H9 (cell line): Measurements from ENCODE around the gene ENGASE. TPM values are rescaled to one million over a fixed set of nuclear protein-coding genes. Genes with fewer than 3 reads are reported as not detected.

Source experiments
- DNase-seq: peaks from one replicate; pipeline ENCODE4 v3.0.0-alpha.2; 2017
- H2AFZ ChIP-seq: one replicate; pipeline ENCODE4 v1.6.1; 2013; ENCODE audit warnings: mild to moderate bottlenecking, low read length, control low read depth, moderate library complexity
- H2AK5ac ChIP-seq: 2 replicates; pipeline ENCODE4 v1.6.1; 2013; ENCODE audit warnings: low read length, control low read depth, mixed read lengths; ENCODE audit not compliant: insufficient read length
- H2BK120ac ChIP-seq: one replicate; pipeline ENCODE4 v1.6.1; 2013; ENCODE audit warnings: low read depth, mild to moderate bottlenecking, low read length, control low read depth, inconsistent platforms; ENCODE audit not compliant: poor library complexity, severe bottlenecking
- H2BK12ac ChIP-seq: 2 replicates; pipeline ENCODE4 v1.6.1; 2013; ENCODE audit warnings: low read length, control low read depth, mixed read lengths, low read depth; ENCODE audit not compliant: insufficient read length
- H2BK15ac ChIP-seq: 2 replicates; pipeline ENCODE4 v1.6.1; 2013; ENCODE audit warnings: low read depth, low read length, control low read depth
- H2BK20ac ChIP-seq: one replicate; pipeline ENCODE4 v1.6.1; 2013; ENCODE audit warnings: low read depth, mild to moderate bottlenecking, low read length, control low read depth, inconsistent platforms; ENCODE audit not compliant: poor library complexity, severe bottlenecking
- H2BK5ac ChIP-seq: 2 replicates; pipeline ENCODE4 v1.6.1; 2013; ENCODE audit warnings: low read length, control low read depth, mixed read lengths; ENCODE audit not compliant: insufficient read length
- H3K14ac ChIP-seq: 2 replicates; pipeline ENCODE4 v1.6.1; 2013; ENCODE audit warnings: low read length, control low read depth; ENCODE audit not compliant: insufficient read depth
- H3K18ac ChIP-seq: 2 replicates; pipeline ENCODE4 v1.6.1; 2013; ENCODE audit warnings: low read depth, mild to moderate bottlenecking, mixed read lengths, low read length, control low read depth; ENCODE audit not compliant: insufficient read length
- H3K23ac ChIP-seq: 2 replicates; pipeline ENCODE4 v1.6.1; 2013; ENCODE audit warnings: low read length, control low read depth, mixed read lengths, low read depth; ENCODE audit not compliant: insufficient read length
- H3K23me2 ChIP-seq: 2 replicates; pipeline ENCODE4 v1.6.1; 2013; ENCODE audit warnings: low read depth, mild to moderate bottlenecking, mixed read lengths, low read length, control low read depth; ENCODE audit not compliant: insufficient read length, poor library complexity, severe bottlenecking
- H3K27ac ChIP-seq: 2 replicates; pipeline ENCODE4 v1.5.1; 2013; ENCODE audit warnings: low read length, control low read depth, mixed read lengths, low read depth; ENCODE audit not compliant: insufficient read length
- H3K27me3 ChIP-seq: 2 replicates; pipeline ENCODE4 v1.6.1; 2013; ENCODE audit warnings: low read length, control low read depth, inconsistent platforms; ENCODE audit not compliant: insufficient read depth
- H3K4ac ChIP-seq: 2 replicates; pipeline ENCODE4 v1.6.1; 2013; ENCODE audit warnings: low read depth, mild to moderate bottlenecking, control low read depth, inconsistent platforms, low read length, moderate library complexity
- H3K4me1 ChIP-seq: 2 replicates; pipeline ENCODE4 v1.6.1; 2013; ENCODE audit warnings: low read length, control low read depth, inconsistent platforms; ENCODE audit not compliant: insufficient read depth
- H3K4me2 ChIP-seq: 2 replicates; pipeline ENCODE4 v1.6.1; 2013; ENCODE audit warnings: low read length, control low read depth, mixed read lengths; ENCODE audit not compliant: insufficient read length, insufficient read depth
- H3K56ac ChIP-seq: 2 replicates; pipeline ENCODE4 v1.6.1; 2013; ENCODE audit warnings: low read depth, mild to moderate bottlenecking, mixed read lengths, low read length, control low read depth; ENCODE audit not compliant: insufficient read length
- H3K79me1 ChIP-seq: 2 replicates; pipeline ENCODE4 v1.6.1; 2013; ENCODE audit warnings: low read depth, mild to moderate bottlenecking, moderate library complexity, low read length, control low read depth, inconsistent platforms; ENCODE audit not compliant: insufficient read depth, poor library complexity, severe bottlenecking
- H3K79me2 ChIP-seq: 2 replicates; pipeline ENCODE4 v1.6.1; 2013; ENCODE audit warnings: low read length, control low read depth, inconsistent platforms; ENCODE audit not compliant: insufficient read depth
- H3K9ac ChIP-seq: 2 replicates; pipeline ENCODE4 v1.6.1; 2013; ENCODE audit warnings: low read length, control low read depth, mixed read lengths; ENCODE audit not compliant: insufficient read length; ENCODE audit errors: extremely low read depth
- H3K9me3 ChIP-seq: one replicate; pipeline ENCODE4 v1.6.1; 2013; ENCODE audit warnings: low read depth, low read length, inconsistent platforms; ENCODE audit not compliant: control insufficient read depth
- H3T11ph ChIP-seq: one replicate; pipeline ENCODE4 v1.6.1; 2013; ENCODE audit warnings: mild to moderate bottlenecking, low read length, control low read depth, inconsistent platforms
- H4K20me1 ChIP-seq: one replicate; pipeline ENCODE4 v1.6.1; 2013; ENCODE audit not compliant: control insufficient read depth, insufficient read length, insufficient read depth
- H4K5ac ChIP-seq: 2 replicates; pipeline ENCODE4 v1.6.1; 2013; ENCODE audit warnings: low read depth, mild to moderate bottlenecking, mixed read lengths, low read length, control low read depth; ENCODE audit not compliant: insufficient read length
- H4K8ac ChIP-seq: replicated peaks from 2 replicates; pipeline ENCODE4 v1.6.1; 2013; ENCODE audit warnings: low read length, control low read depth, mixed read lengths, low read depth; ENCODE audit not compliant: insufficient read length
- H4K91ac ChIP-seq: 2 replicates; pipeline ENCODE4 v1.6.1; 2013; ENCODE audit warnings: low read depth, mild to moderate bottlenecking, moderate library complexity, mixed read lengths, low read length, control low read depth; ENCODE audit not compliant: insufficient read length
- H3K27ac Mint-ChIP-seq, 3 experiments: 2 replicates in 2 of 3; 3 replicates in 1 of 3; pipeline ENCODE4 v1.8.0; 2020 to 2021; ENCODE audit warnings: mixed read lengths in 3 of 3, mild to moderate bottlenecking in 1 of 3, moderate library complexity in 1 of 3
- H3K27me3 Mint-ChIP-seq: 2 replicates; pipeline ENCODE4 v1.8.0; 2021; ENCODE audit warnings: low read depth, mild to moderate bottlenecking, moderate library complexity, mixed read lengths
- H3K36me3 Mint-ChIP-seq, 3 experiments: 2 replicates in 2 of 3; 3 replicates in 1 of 3; pipeline ENCODE4 v1.8.0; 2020 to 2021; ENCODE audit warnings: low read depth in 3 of 3, mixed read lengths in 3 of 3; ENCODE audit not compliant: insufficient read depth in 1 of 3
- H3K4me1 Mint-ChIP-seq, 2 experiments: 2 replicates each; pipeline ENCODE4 v1.8.0; 2020; ENCODE audit warnings: mixed read lengths in 2 of 2
- H3K4me3 Mint-ChIP-seq, 2 experiments: 2 replicates in 1 of 2; 3 replicates in 1 of 2; pipeline ENCODE4 v1.8.0; 2020 to 2021; ENCODE audit warnings: mild to moderate bottlenecking in 2 of 2, mixed read lengths in 2 of 2, moderate library complexity in 1 of 2
- H3K9me3 Mint-ChIP-seq, 2 experiments: 2 replicates in 1 of 2; 3 replicates in 1 of 2; pipeline ENCODE4 v1.8.0; 2020; ENCODE audit warnings: mild to moderate bottlenecking in 2 of 2, mixed read lengths in 2 of 2, moderate library complexity in 1 of 2
- WGBS: extraction: QIAGEN DNeasy Blood & Tissue Kit; methylation state at CpG from one replicate; pipeline ENCODE4 v1.1.7; 2013; ENCODE audit warnings: missing lambda C conversion rate, low lambda C conversion rate, mixed read lengths; ENCODE audit not compliant: insufficient read length; ENCODE audit errors: extremely low coverage; 5-methylcytosine and 5-hydroxymethylcytosine counted together
- total RNA-seq: library from RNA; stranded (reverse); gene quantifications from 2 replicates; pipeline ENCODE4 v1.2.1, GENCODE V29; 2021
- TF ChIP-seq, protein P1 (sequence below): fragments of 200-600 bp; sonication (generic); conservative IDR thresholded peaks from 3 replicates; pipeline ENCODE4 v1.8.0; 2021; ENCODE audit warnings: antibody characterized with exemption, mild to moderate bottlenecking

ENGASE gene
- total RNA-seq, 1 experiment from 2014 or later, result 20.6 TPM

GRCh38 chr17:79027925-79028491, 46.6 kb upstream of the ENGASE start:
- no peak overlapping the region for H3K27ac Mint-ChIP-seq
- Histone ChIP-seq H3K9me3 (no peaks in the 10 kb centered on the region), H4K20me1 (no peaks in the 10 kb centered on the region), H4K91ac (no peak overlapping the region), H3K9ac (no peak overlapping the region), H2AFZ (no peak overlapping the region), H3T11ph (no peak overlapping the region), H3K18ac (no peak overlapping the region), H3K27ac (no peak overlapping the region), H3K23ac (no peak overlapping the region), H4K5ac (no peak overlapping the region), H3K14ac (no peak overlapping the region), H2BK5ac (no peak overlapping the region), H3K79me2 (no peaks in the 10 kb centered on the region), H2BK15ac (no peak overlapping the region), H3K79me1 (no peaks in the 10 kb centered on the region), H2AK5ac (no peak overlapping the region), H2BK120ac (no peak overlapping the region), H3K23me2 (peaks cover 13% of the 10 kb centered on the region), H3K4me2 (no peak overlapping the region), H3K4me1 (no peaks in the 10 kb centered on the region), H3K4ac (no peak overlapping the region), H3K27me3 (peaks cover 21% of the 10 kb centered on the region; the same call in 1 of the 2 replicates), H3K56ac (no peak overlapping the region), H2BK12ac (no peak overlapping the region), H4K8ac (no peak overlapping the region), H2BK20ac (no peak overlapping the region)
- no peak overlapping the region for H3K4me3 Mint-ChIP-seq
- no peaks in the 10 kb centered on the region; a peak in 1 of 7 replicates for H3K36me3 Mint-ChIP-seq
- TF ChIP-seq, protein P1, sequence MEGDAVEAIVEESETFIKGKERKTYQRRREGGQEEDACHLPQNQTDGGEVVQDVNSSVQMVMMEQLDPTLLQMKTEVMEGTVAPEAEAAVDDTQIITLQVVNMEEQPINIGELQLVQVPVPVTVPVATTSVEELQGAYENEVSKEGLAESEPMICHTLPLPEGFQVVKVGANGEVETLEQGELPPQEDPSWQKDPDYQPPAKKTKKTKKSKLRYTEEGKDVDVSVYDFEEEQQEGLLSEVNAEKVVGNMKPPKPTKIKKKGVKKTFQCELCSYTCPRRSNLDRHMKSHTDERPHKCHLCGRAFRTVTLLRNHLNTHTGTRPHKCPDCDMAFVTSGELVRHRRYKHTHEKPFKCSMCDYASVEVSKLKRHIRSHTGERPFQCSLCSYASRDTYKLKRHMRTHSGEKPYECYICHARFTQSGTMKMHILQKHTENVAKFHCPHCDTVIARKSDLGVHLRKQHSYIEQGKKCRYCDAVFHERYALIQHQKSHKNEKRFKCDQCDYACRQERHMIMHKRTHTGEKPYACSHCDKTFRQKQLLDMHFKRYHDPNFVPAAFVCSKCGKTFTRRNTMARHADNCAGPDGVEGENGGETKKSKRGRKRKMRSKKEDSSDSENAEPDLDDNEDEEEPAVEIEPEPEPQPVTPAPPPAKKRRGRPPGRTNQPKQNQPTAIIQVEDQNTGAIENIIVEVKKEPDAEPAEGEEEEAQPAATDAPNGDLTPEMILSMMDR, result no peak
- H3K4me1 Mint-ChIP-seq, result peaks cover 13 to 27% of the 10 kb centered on the region in 2 experiments
- no peaks in the 10 kb centered on the region for H3K9me3 Mint-ChIP-seq
- no peak for DNase-seq
- H3K27me3 Mint-ChIP-seq, result peaks cover 100% of the 10 kb centered on the region
- WGBS, result no CpG with 5 or more reads among the region's 16 CpGs
